GM19438 (cell line): ENCODE data around the gene ZSCAN26.

ENCODE experiments used
- ATAC-seq: cut with Tn5 transposase; IDR thresholded peaks from one replicate; pipeline ENCODE4 v1.9.1; 2021; ENCODE audit warnings: low read depth; ENCODE audit not compliant: unreplicated experiment

Gene ZSCAN26

DNA sequence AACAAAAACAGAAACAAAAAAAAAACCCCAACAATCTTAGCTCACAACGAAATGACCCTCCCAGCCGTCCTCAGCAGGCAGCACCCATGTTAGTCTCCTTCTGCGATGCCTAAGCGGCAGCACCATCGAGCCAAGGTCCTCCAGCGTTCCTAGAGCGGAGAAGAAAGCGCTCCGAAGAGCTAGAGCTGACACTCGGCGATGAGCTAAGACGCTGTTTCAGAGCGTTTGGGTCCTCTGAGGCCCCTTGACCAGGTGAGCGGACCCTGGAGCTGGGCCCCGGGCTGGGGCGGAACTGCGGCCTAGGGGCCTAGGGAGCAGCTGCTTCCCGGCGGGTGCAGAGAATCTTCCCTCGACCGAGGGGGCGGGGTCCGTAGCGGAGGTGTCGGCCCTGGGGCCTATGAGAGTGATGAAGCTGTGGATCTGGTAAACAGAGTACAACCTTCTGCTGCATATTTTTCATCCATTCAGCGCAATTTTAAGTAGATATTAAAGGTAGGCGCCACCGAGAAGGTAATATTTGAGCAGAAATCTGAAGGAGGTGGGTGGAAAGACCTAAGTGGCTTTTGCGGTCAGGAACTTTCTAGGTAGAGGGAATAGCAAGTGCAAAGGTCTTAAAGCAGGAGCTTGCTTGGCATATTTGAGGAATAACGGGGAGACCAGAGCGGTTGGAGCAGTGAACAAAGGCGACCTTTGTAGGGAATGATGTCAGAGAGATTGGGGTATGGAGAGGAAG lies at the start of gene ZSCAN26:
Gene ZSCAN26 (plus strand): TSS at position 182 of the 733 bp plus-strand sequence. CDS start 4,777 bp downstream, outside the sequence.
- peak; percentile 89 for ATAC-seq

- no peak for ATAC-seq
Measured at GRCh38 chr6:28217890-28218289, 49.1 kb upstream of the ZSCAN26 start.

- peak; percentile 64 for ATAC-seq
Measured at GRCh38 chr6:28218312-28219248, 48.4 kb upstream of the ZSCAN26 start.

DNA sequence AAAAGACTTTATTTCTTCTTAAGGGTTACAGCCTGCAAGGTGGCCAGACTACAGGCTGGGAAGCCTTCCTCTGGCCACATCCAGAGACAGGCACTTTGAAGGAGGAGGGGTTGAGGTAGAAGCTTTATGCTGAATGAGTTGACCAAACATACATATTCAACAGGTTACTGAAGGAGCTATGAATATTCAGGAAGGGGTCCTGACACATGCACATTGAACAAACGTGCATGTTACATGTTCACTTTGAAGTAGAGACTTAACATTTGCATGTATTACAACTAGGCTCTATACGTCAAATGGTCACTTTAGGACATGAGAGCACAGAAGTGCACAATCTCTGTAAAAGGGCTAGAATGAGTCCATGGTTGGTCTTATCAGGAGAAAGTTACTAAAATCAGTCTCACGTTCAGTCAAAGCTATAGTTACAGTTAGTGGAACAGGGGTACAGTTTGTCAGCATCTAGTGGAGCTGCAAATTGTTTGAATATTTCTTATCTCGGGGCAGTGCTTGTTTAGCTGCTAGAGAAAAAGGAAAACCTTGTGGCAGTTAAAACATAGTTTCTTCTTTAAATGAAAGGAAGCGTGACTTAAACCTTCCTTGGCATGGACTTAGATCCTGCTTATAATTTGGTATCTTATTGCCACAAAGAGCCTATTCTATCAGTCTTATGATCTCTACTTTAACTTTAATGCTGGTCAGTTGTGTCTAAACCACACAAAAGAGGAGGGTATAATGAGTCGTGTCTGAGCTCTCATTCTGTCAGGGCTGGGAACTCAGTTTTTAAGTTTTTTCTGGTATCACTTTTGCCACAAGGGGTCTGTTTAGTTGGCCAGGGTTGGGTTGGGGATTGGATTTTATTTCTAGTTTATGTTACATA lies 46.4 kb upstream of the ZSCAN26 start:
- no peak for ATAC-seq

- no peak for ATAC-seq
Measured at GRCh38 chr6:28224131-28225055, 42.5 kb upstream of the ZSCAN26 start.

GRCh38 chr6:28225056-28225834 lies 41.7 kb upstream of the ZSCAN26 start, which contains the start of gene ZSCAN9:
ZSCAN9 (plus strand) TSS chr6:28225275; CDS start chr6:28227085, 1,810 bp downstream.
- ATAC-seq: peak; percentile 88

DNA sequence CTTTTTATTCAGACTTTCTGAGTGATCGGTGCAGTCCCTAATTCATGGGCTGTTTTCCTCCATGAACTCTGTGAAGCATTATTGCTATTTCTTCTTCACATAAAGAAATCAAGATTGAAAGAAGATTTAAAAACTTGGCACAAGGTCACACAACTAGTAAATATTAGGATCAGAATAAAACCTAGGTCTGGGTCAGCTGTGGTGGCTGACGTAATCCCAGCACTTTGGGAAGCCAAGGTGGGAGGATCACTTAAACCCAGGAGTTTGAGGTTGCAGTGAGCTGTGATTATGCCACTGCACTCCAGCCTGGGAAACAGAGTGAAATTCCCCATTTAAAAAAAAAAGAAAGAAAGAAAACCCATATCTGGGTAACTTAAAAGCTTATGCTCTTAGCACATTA lies 40.5 kb upstream of the ZSCAN26 start:
- no peak for ATAC-seq

GRCh38 chr6:28232785-28233184 lies 34.2 kb upstream of the ZSCAN26 start:
- no peak for ATAC-seq

- no peak for ATAC-seq
Measured at GRCh38 chr6:28235912-28236452, 31.0 kb upstream of the ZSCAN26 start.

DNA sequence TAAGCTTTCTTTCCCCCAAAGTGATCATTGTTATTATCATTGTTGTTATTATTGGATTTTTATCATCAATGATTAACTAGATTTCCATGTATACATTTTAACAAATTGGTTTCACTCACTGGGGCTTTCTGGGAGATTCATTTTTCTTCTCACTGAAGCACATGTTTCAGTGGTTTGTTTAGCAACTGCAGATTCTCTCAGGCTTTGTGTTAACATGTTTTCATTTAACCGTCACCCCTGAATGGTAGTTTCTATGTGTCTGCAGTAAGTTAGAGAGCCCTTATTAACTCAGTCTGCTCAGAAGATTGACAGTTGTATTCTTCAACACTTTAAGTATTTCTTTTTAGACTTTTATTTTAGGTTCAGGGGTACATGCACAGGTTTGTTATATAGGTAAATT lies 27.3 kb upstream of the ZSCAN26 start:
- no peak for ATAC-seq

DNA sequence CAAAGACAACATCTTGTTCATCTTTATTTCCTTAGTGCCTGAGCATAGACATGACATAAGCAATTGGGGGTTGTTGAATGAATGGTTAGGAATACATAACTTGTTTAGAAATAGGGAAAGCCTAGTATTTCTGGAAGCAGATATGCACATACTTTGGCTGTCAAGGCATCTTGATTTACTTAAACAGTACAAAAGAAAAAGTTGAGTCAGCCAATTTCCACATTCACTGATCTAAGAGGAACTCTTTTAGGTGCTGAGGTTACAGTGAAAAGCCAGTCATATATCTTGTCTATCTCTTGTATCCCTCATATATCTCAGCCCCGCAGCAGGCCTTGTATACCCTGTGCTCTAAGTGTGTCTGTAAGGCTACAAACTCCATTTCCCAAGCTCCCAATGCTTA lies 26.5 kb upstream of the ZSCAN26 start:
- no peak for ATAC-seq

- no peak for ATAC-seq
Measured at GRCh38 chr6:28243946-28244345, 23.0 kb upstream of the ZSCAN26 start.

GRCh38 chr6:28245206-28245941 lies 21.6 kb upstream of the ZSCAN26 start:
- ATAC-seq: no peak

DNA sequence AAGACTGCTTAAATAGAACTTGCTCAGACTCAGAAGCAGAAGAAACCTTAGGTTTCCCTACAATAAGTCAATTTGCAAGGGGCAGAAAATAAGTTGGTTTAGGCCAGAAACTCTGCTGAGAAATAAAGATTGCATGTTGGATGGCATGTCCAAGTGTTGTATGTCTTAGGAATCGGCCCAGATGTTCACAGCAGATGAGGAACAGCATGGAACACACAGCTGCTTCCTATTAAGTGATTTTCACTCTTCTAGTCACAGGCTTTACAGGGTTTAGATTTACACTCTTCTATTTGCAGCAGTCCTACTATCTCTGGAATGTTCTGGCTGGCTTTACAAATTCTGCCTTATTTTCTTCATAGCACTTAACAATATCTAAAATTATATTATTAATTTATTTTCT lies 18.0 kb upstream of the ZSCAN26 start:
- no peak for ATAC-seq

GRCh38 chr6:28250747-28251146 lies 16.2 kb upstream of the ZSCAN26 start:
- ATAC-seq: no peak

GRCh38 chr6:28251661-28252008 lies 15.3 kb upstream of the ZSCAN26 start:
- ATAC-seq: peak; percentile 27

- peak; percentile 72 for ATAC-seq
Measured at GRCh38 chr6:28252009-28252975, 14.7 kb upstream of the ZSCAN26 start, which contains the start of gene ZKSCAN4. ZKSCAN4 (minus strand) TSS chr6:28252269; CDS start chr6:28251980, 289 bp downstream.
